GM19035 (cell line): Measurements from ENCODE around the gene DIPK1A.

Experiments
- ATAC-seq: cut with Tn5 transposase; IDR thresholded peaks from one replicate; pipeline ENCODE4 v1.9.1; 2021; ENCODE audit not compliant: unreplicated experiment

DIPK1A gene

DNA sequence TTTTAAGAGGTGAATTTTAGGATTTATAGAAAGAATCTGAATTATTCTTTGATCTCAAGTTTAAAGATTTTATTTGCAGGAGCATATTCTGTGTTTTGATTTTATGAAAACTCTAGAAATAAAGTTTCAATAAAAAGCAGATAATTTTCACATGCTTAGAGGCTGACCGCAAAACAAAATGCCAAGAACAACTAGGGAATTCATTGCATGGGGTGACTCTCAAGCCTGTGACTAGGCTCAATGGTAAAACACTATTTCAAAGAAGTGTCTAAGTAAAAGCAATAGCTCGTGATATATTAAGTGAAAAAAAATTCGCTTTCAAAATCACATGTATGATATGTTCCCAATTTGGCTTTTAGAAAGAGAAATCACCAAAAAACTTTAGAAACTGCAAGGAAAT lies 79.9 kb downstream of the DIPK1A start:
- ATAC-seq: no peak

DNA sequence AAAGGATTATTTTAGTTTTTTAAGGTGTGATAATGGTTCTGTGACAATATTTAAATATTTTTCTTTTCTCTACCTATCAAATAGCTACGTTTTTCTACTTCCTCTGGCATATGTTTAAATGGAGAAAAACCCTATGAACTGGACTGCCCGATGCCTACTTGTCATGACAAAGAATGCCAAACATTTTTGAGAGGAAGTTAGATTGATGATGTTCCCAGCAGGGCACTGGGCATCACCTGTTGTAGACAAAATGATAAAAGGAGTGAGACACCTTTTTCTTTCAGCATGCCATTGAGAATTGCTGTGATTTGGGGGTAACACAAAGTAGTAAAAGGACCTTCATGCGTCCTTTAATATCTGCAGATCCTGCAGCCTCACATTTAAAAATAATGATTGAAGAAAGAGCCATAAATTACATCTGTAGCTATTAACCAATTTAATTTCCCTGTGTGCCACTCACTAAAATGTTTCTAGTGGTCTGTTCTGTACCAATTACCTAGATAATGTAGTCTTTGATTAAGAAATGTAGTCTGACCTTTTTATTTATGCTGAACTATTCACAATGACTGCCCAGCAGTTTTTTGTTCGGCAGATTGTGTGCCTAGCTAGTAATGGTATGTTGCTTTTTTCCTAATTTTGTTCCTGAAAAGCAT lies 81.8 kb downstream of the DIPK1A start:
- ATAC-seq: no peak

DNA sequence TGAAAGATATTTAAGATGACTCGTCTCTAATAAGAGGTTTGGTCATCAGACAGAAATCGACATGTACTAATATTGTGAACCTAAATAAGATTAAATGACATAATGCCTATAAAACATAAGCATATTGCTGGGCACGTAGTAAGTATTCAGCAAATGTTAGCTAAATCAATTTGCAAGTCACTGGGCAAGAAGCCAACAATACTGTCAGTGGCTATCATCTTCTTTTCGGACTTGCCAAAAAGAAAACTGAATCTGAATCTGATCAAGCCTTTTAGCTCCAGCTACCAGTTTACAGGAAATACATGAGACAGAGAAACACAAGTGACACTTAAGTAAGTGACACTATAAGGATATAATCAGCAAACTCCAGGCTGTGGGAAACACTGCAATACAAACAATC lies 83.5 kb downstream of the DIPK1A start:
- ATAC-seq: peak; percentile 76

DNA sequence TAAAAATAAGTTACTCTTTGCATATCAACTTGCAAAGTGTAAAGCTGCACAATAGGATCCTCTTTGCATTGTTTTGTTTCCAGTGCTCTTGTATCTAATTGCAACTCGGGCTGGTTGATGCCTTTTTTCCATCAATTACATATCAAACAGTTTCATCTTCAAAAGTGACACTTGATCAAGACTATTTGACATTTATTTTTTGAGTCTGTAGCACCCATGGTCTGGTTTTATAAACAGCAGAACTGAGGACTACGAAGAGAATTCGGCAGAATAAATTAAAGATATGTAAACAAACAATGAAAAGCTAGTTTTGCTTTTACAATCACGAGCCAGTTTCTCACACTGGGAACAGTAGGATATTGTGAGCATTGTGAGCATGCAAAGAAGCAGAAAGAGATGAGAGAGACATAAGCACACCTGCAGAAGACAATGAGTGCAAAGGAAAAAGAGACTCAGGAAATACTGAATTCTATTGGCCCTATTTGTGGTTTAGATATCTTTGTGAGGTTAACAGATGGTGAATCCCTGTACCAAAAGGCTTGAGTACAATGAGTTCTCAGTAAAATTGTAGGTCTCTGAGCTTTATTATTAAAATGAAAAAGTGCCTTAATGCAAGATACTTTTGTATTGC lies 84.1 kb downstream of the DIPK1A start:
- ATAC-seq: no peak

DNA sequence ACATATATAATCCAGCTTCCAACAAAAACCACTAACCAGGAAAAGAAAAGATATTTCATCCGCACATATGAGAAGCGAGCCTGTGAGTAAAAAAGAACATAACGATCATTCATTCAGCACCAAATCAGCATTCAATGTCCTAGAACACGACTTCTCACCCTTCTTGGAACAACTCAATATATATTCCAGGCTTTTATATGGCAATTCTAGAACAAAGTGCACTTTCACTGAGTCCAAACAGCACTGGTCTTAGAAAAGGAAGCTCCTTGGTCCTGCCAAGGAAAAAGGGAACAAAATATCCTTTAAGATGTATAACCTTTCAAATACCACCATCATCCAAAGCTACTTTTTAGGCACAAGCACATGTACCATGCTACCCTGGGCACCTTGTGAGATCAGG lies 84.9 kb downstream of the DIPK1A start:
- no peak for ATAC-seq

DNA sequence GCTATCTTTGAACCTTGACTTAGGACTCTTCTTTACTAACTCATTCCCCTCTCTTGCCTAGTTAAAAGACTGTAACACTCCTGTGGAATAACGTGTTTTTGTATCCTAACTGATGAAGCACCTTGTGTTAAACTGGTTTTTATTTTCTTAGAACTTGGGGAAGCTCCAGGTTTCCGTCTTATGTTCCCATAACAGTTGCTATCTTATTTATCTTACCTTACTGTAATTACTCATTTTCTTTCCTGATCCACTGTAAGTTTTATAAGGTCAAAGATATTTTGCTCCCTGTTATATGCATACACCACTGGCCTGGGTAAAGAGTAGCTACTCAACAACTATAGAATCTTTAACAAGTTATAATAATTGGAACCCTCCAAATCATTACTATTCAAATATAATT lies 86.3 kb downstream of the DIPK1A start:
- no peak for ATAC-seq

DNA sequence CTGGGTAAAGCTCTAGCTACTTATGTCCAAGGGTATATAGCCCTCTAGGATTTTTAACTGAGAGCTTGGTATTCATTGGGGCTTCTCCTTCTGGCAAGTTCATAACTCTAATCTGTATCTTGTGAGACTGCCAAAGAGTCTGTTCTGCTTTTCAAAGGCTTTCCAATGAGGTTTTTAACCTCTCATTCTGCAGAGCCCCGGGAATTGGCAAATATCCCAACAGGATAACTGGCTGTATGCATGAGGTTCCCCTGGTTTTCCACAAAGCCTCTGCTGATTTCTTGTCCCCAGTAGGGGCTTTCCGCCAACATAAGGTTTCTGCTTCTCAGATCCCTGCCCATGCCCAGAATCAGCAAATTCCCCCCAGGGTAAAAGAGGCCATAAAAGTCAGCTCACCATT lies 88.5 kb downstream of the DIPK1A start:
- ATAC-seq: no peak

DNA sequence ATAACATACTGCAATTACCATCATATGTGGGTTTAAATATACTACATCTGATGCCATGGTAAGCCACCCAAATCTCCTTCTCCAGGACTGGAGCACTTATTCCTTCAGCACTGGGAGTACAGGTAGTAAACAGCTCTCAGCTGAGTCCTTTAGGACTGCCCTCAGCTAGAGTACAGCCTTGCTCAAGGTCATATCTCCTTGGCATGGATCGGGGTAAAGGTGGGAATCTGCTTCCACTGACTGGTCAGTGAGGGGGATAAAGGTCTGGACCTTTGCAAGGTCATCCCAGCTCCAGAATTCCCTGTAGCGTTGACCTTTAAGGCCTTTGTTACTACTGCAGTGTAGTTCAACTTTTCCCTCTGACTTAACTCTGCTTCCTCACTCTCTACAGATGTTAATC lies 90.7 kb downstream of the DIPK1A start:
- no peak for ATAC-seq

DNA sequence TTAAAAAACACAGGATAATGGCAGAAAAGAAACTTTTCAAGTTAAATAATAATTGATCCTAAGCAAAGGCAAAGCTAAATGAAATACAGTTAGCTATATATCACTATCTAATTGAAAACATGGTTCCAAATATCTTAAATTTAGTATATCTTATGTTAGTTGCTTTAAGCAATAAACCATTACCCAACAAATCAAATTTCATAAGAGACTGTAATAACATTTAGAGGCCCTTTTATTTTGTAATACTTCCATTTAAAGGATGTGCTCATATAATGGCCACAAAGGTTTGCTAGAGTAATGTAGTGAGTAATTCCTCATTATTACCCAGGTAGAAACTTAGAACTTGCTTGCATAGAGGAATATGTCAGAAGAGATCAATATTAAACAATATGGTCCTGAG lies 97.1 kb downstream of the DIPK1A start:
- ATAC-seq: no peak

DNA sequence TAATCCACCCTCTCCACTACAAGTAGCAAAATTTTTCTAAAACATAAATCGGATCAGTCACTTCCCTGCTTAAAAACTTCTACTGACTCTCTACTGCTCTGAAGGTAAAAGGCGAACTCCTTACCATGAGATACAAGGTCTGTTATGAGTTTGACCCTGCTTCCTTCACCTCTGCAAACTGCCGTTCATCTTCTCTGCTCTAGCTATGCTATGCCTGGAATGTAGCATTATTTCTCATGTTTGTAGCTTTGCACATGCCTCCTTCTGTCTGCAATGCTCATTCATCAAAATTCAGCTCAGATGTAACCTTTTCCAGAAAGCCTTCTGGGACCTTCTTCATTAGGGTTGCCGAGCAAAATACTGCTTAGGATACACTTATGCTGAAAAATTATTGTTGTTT lies 98.7 kb downstream of the DIPK1A start:
- no peak for ATAC-seq

DNA sequence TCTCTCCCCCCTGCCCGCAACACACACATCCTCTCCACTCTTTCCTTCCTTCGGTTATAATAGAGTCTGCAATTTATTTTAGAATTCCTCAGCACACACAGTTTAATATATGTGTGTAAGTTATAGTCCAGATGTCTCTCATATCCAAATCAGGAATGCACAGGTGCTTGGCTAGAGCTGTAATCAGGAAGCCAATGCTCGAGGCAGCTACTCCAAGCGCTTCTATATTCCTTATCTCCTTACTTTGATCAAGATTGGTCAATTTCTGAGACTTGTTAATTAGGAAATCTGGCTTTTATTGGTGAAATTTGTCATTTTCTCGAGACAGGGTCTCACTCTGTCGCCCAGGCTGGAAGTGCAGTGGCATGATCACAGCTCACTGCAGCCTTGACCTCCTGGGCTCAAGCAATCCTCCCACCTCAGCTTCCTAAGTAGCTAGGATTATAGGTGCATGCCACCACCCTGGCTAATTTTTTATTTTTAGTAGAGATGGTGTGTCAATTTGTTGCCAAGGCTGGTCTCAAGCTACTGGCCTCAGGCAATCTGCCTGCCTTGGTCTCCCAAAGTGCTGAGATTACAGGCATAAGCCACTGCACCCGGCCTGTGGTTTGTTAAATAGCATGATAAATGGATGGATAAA lies 101.7 kb downstream of the DIPK1A start:
- no peak for ATAC-seq

DNA sequence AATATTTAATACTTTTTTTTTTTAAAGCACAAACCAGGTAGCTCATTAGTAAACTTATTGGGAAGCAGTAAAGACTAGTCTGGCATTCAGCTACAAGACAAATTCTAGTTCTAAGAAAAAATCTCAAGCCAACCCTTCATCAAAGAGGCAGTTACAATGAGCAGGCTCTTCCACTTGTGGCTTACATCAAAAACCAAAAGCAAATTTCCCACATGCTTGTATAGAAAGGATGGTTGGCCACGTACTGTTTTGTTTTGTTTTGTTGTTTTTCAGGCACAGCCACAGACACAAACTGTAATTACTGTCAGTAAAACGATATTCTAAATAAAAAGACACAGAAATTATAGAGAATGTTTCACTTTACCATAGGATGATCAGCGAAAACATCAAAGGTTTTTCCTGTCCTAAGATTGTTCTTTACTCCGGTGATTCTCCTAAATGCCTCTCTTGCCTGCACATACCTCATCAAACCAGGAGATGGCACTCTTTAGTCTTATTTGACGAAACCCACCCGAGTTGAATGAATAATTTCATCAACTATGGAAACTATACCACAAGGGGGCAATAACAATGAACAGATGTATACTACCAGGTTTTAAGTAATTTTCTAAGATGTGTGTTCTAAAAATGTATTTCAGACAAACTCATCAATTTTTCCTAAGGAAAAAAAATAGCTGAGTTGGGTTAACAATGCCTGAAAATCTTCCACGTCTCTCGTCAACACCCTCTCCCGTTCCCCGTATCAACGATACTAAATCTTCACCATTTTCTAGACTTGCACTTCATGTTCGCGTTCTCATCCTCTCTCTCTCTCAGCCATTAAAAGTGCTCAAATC lies 102.5 kb downstream of the DIPK1A start:
- ATAC-seq: peak; percentile 75

DNA sequence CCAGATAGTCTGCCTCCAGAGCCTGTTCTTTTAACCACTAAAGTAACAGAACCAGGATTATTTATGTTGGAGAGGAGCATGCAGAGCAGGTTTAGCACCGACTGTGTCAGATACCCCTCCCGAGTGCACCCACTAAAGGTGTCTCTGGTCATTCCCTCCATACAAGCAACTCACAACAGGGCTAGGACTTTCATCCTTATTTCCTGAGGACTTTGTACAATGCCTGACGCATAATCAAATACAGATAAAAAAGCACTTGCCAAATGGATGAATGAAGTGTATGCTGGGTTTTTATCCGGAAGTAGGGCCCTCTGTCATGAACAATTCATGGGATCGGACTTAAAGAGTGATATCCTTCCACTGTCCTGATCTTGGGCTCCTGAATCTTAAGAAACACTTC lies 103.4 kb downstream of the DIPK1A start:
- no peak for ATAC-seq

DNA sequence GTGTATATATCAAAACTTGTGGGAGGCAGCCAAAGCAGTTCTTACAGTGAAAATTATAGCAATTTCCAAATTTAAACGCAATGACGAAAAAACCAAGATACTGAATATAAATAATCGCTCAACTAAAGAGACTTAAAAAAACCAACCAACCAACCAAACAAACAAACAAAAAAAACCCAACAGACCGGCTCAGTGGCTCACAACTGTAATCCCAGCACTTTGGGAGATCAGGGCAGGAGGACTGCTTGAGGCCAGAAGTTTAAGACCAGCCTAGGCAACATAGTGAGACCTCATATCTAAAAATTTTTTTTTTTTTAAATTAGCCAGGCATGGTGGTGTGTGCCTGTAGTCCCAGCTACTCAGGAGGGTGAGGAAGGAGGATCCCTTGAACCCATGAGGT lies 106.0 kb downstream of the DIPK1A start:
- ATAC-seq: no peak

DNA sequence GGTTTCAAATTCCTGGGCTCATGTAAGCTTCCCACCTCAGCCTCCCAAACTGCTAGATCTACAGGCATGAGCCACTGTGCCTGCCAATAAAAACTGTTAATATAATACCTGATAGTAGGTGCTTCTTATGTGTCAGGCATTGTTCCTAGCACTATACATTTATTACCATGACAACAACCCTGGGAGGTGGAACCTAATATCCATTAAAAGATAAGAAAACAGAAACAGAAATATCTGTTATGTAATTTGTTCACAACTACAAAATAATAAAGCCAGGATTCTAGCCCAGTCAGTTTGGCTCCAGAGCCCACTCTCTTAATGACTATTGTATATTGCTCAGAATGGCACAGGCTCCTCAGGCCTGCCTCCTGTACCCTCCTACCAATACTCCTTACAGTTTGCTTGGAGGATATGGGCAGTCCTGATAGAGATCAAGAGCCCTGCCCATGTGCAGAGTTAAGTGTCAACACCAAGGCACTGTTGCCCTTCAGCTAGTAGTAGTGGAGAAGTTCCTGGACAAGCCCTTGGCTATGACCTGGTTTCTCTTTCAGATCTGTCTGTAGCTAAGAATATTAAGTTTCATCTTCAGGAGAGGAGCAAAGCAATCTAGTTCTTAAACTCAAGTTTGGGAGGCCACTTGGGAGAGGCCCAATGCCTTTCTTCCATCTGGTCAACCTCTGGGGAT lies 107.0 kb downstream of the DIPK1A start:
- ATAC-seq: no peak

DNA sequence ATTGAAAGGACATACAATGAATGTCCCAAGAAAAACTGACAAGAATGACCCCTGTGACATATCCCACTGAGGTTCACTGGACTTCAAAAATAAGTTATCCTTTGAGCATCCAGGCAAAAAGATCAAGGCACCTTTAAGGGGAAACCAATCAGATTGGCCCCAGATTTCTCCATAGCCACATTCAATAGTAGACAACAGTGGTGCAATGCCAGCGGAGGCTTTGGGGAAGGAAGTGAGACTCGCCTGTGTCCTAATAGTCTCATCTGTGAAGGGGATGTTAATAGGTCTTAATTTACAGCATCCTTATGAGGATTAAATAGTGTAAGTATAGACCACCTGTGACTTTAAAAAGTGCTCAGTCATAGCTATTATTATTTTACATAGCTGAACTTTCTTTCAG lies 108.0 kb downstream of the DIPK1A start:
- ATAC-seq: no peak

DNA sequence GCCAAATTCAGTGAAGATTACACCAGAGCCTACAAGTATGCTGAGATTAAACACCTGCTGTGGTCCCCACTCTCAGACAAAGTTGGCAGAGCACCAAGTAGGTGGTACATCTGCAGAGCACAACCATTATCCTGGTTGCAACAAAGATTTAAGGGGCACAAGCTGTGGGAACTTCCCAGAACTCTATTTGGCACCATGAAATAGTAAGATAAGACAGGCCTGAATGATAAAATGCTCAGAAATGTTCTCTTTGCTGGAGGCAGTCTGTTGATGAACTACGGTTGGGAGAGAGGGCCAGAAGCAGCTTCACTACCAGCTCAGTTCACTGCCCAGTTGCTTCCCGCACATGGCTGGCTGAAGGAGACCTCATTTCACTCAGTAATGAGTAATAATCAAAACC lies 109.5 kb downstream of the DIPK1A start:
- ATAC-seq: no peak

DNA sequence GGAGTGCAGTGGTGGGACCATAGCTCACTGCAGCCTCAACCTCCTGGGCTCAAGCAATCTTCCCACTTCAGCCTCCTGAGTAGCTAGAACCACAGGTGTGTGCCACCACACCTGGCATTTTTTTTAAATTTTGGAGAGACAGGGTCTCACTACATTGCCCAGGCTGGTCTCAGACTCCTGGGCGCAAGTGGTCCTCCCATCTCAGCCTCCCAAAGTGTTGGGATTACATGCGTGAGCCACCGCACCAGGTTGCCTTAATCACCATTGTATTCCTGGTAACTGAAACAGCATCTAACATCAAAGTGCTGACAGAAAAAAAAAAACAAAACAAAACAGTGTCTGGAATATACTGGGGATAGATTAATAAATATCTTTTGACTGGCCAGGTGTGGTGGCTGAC lies 111.2 kb downstream of the DIPK1A start:
- ATAC-seq: no peak

DNA sequence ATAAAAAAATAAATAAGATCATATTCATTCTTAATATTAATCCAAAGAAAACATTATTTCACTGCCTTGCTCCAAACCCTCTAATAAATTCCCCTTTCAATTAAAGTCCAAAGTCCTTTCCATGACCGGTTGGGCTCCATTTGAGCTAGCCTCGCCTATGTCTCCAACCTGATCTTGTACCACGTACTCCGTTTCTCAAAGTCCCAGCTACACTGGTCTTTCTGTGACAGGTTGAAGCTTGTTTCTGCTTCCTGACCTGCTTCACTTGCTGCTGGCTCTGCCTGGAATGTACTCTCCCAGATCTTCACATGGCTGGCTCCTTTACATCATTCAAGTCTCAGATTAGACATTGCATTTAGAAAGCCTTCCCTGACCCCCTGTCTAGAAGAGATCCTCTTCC lies 113.1 kb downstream of the DIPK1A start:
- ATAC-seq: no peak

DNA sequence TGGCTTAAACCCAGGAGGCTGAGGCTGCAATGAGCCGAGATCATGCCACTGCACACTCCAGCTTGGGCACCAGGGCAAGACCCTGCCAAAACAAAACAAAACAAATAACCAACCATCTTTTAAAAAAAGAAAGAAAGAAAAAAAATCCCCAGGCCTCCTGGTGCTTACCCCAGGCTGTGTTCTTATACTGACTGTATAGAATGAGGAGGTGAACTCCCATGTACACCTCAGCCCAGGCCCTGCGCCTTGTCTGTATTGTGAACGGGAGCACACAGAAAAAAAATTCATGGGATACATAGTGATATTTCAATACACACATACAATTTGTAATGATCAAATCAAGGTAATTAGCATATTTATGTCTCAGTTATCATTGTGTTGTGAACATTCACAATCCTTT lies 115.4 kb downstream of the DIPK1A start:
- no peak for ATAC-seq

DNA sequence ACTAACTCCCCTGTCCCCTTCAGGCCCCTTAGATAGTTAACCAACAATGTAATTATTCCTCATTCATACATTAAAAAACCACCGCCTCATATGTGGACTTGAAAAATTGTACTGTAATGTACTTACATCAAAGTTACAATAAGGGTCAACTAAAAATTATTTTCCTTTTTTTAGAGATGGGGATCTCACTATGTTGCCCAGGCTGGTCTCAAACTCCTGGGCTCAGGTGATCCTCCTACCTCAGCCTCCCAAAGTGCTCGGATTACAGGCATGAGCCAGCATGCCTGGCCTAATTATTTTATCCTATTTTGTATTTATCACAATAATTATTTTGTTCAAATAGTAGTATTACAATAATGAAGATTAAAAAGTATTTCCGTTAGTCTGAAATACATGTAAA lies 116.8 kb downstream of the DIPK1A start:
- ATAC-seq: no peak
